Measurements from ENCODE around the gene EHMT2. TPM values are rescaled to one million over a fixed set of nuclear protein-coding genes. Genes with fewer than 3 reads are reported as not detected.
A peak's percentile ranks its signal among the peaks of the same experiment; 100 is the strongest.

The EHMT2 gene
- total and polyA plus RNA-seq, 2 donors (not counting 3 experiments of a cell fraction or from before 2014, with no cell fraction given) = 53.3 to 54.3 TPM

- no peak overlapping the region for H3K27ac ChIP-seq (ENCODE audit: insufficient read depth, low read depth, low read length)
- H4K20me1 ChIP-seq (replicated peaks; ENCODE audit: control insufficient read depth, extremely low read depth, insufficient read depth, low read length) = no peaks in the 10 kb centered on the region
- H3K4me1 ChIP-seq (ENCODE audit: control insufficient read depth, extremely low read depth, insufficient read depth, low read length) = peaks cover 12% of the 10 kb centered on the region
- peaks cover 0 to 12% of the 10 kb centered on the region in 2 experiments for H3K36me3 ChIP-seq (ENCODE audit: control insufficient read depth in 2 of 2, extremely low read depth in 1 of 2, insufficient read depth in 2 of 2, low read length in 2 of 2)
- no peak for TF ChIP-seq MYC (IDR thresholded peaks at IDR 0.05; ENCODE audit: low read depth, low read length)
- no peak for TF ChIP-seq POLR2AphosphoS5 (IDR thresholded peaks at IDR 0.05; ENCODE audit: insufficient read depth, low read depth, low read length)
- no peak for TF ChIP-seq JUN (IDR thresholded peaks at IDR 0.05; ENCODE audit: borderline replicate concordance, insufficient read depth, insufficient read length, low read depth)
- no peak for TF ChIP-seq FOS (IDR thresholded peaks at IDR 0.05; ENCODE audit: borderline replicate concordance, insufficient read depth, low read length)
- TF ChIP-seq CTCF (IDR thresholded peaks at IDR 0.05; ENCODE audit: extremely low read depth in 1 of 2, insufficient read depth in 1 of 2, low read depth in 1 of 2, low read length in 2 of 2) = no peak
- no peak for TF ChIP-seq MAX (IDR thresholded peaks at IDR 0.05; ENCODE audit: insufficient read depth, insufficient read length)
- TF ChIP-seq EZH2 (IDR thresholded peaks at IDR 0.05; ENCODE audit: borderline replicate concordance, low read depth, low read length, severe bottlenecking) = no peak
- no peak for TF ChIP-seq POLR2A (IDR thresholded peaks at IDR 0.05; ENCODE audit: low read depth, low read length)
- TF ChIP-seq GATA2 (IDR thresholded peaks at IDR 0.05; ENCODE audit: insufficient read depth, insufficient read length, low read depth, low read length) = no peak
- dilution Hi-C loops (cut with MboI; ENCODE audit: extremely low pct_ligation_motif_present, low sequenced_read_pairs) = no loop called here
- H3K9ac ChIP-seq (replicated peaks; ENCODE audit: extremely low read depth, insufficient read depth, low read length) = peak overlapping the region; percentile 44
- H3K9me1 ChIP-seq (replicated peaks; ENCODE audit: control insufficient read depth, extremely low read depth, insufficient read depth, low read length) = no peaks in the 10 kb centered on the region
- no peak for FAIRE-seq
- no peaks in the 10 kb centered on the region for H3K79me2 ChIP-seq (ENCODE audit: control insufficient read depth, insufficient read depth, low read length)
- H2AFZ ChIP-seq (ENCODE audit: low read depth, low read length) = peak overlapping the region; percentile 51
- no TSS peak for BruUV-seq (replicated peaks)
- no peaks in the 10 kb centered on the region for H3K27me3 ChIP-seq (ENCODE audit: control insufficient read depth in 2 of 2, insufficient read depth in 2 of 2, low read length in 2 of 2)
- peak overlapping the region; percentile 57 to 75 (median 69) for H3K4me3 ChIP-seq (replicated peaks in 1 of 3; ENCODE audit: insufficient read depth in 1 of 3, low read depth in 1 of 3, low read length in 3 of 3)
- POLR2A ChIA-PET = interaction anchor here (0.6 to 1.9 kb wide), 4 partner anchors 14 to 70 kb away, joined by 3 to 7 read pairs (median 6); partner anchors contain the start of genes HSPA1B and NEU1
- DNase-seq (ENCODE audit: low read depth, low spot score) = no peak
- CTCF ChIA-PET = interaction anchor here (1.0 to 2.4 kb wide), 6 partner anchors 10 to 55 kb away, joined by 3 to 31 read pairs (median 4); partner anchors contain the start of gene NEU1
- H3K9me3 ChIP-seq (replicated peaks; ENCODE audit: control insufficient read depth, insufficient read depth, low read length) = no peaks in the 10 kb centered on the region
- peak overlapping the region; percentile 45 for H3K4me2 ChIP-seq (ENCODE audit: insufficient read depth, low read length)
- intact Hi-C loops (cut with micrococcal nuclease) = loop anchor here (5.0 kb wide), 1 partner anchor 65 kb away; no protein-coding TSS in a partner anchor
Observed at GRCh38 chr6:31896856-31897611, 464 bp downstream of the EHMT2 start.
